ENCODE results near the gene DENND4A.

GRCh38 chr15:65828585-65828984 lies 36.5 kb upstream of the DENND4A start:
- no peak for TF ChIP-seq CTCF (conservative IDR thresholded peaks at IDR 0.05; ENCODE audit: low read depth, low read length)
- TF ChIP-seq EZH2 (IDR thresholded peaks at IDR 0.05; ENCODE audit: low read length, unreplicated experiment): no peak
